HG03060 (cell line): ENCODE results near the gene ATG9B.

Experiments used
- ATAC-seq: cut with Tn5 transposase; IDR thresholded peaks from one replicate; pipeline ENCODE4 v1.9.1; 2021; ENCODE audit warnings: low read depth, moderate number of reproducible peaks; ENCODE audit not compliant: unreplicated experiment

ATG9B gene

GRCh38 chr7:151006590-151007300 is 17.5 kb downstream of the ATG9B start:
- no peak for ATAC-seq

- ATAC-seq, result no peak
These were observed 18.7 kb downstream of the ATG9B start for GRCh38 chr7:151005566-151005965.

DNA sequence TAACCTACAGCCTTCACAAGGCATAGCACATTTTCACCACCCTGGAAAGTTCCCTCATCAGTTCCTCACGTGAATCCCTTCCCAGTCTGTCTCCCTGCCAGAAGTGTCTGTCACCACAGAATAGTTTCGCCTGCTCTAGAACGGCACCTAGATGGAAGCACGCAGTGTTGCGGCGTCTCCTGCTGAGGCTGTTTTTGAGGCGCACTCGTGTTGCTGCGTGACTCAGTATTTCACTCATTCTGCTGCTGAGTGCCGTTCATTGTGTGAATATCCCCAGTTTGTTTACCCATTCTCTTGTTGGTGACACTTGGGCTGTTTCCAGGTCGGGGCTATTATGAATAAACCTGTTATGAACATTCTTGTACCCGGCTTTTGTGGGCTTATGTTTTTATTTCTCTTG is 20.7 kb downstream of the ATG9B start:
- no peak for ATAC-seq

DNA sequence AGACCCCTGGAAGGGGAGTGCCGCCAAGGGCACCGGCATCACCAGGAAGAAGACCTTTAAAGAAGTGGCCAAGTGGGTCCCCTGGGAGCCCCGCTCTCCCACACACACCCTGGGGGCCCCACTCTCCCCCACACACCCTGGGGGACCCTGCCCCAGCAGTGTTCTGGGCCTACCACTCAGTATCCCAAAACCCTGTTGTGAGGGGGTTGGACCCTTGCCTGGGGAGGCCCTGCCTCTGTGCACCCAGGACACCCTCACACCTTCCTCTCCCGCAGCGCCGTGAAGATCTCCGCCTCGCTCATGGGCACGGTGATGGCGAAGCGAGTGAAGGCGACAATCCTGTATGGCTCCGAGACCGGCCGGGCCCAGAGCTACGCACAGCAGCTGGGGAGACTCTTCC is 22.7 kb downstream of the ATG9B start:
- ATAC-seq, result no peak

DNA sequence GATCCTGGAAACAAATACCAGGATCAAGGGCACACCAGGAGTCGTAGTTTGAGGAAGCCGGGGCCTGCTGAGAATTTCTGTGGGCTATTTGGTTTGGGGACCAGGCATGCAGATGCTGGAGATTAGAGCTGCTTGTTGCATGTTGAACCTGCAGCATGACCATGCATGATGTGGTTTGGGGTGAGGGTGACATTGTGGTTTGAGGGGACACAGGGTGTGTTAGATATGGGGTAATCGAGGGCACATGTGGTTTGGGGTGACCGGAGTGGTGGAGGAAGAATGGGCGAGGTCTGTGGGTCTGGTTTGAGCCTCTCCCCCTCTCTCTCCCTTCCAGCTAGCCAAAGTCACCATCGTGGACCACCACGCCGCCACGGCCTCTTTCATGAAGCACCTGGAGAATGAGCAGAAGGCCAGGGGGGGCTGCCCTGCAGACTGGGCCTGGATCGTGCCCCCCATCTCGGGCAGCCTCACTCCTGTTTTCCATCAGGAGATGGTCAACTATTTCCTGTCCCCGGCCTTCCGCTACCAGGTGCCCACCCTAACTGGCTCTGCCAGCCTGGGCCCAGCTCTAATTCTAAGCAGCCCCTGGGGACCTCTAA is 23.3 kb downstream of the ATG9B start:
- ATAC-seq, result no peak

DNA sequence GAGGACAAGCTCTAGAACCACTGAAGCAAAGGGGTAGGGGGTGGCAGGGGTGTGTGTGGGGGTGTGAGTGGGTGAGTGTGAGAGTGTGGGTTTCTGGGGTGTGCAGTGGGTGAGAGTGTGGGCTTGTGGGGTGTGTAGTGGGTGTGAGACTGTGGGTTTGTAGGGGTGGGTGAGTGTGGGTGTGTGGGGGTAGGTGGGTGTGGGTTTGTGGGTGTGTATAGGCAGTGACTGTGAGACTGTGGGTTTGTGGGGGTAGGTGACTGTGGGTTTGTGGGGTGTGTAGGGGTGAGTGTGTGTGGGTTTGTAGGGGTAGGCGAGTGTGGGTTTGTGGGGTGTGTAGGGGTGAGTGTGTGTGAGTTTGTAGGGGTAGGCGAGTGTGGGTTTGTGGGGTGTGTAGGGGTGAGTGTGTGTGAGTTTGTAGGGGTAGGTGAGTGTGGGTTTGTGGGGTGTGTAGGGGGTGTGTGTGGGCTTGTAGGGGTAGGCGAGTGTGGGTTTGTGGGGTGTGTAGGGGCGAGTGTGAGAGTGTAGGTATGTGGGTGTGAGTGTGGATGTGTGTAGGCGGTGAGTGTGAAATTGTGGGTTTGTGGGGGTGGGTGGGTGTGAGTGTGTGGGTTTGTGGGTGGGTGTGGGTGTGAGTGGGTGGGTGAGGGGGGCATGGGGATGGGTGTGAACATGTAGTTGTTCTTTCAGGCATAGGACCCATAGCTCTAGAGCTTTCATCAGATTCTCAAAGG is 24.6 kb downstream of the ATG9B start:
- ATAC-seq, result no peak

DNA sequence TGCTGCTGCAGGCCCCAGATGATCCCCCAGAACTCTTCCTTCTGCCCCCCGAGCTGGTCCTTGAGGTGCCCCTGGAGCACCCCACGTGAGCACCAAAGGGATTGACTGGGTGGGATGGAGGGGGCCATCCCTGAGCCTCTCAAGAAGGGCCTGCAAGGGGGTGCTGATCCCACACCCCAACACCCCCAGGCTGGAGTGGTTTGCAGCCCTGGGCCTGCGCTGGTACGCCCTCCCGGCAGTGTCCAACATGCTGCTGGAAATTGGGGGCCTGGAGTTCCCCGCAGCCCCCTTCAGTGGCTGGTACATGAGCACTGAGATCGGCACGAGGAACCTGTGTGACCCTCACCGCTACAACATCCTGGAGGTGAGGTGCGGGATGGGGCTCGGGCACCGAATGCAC is 25.3 kb downstream of the ATG9B start:
- no peak for ATAC-seq

DNA sequence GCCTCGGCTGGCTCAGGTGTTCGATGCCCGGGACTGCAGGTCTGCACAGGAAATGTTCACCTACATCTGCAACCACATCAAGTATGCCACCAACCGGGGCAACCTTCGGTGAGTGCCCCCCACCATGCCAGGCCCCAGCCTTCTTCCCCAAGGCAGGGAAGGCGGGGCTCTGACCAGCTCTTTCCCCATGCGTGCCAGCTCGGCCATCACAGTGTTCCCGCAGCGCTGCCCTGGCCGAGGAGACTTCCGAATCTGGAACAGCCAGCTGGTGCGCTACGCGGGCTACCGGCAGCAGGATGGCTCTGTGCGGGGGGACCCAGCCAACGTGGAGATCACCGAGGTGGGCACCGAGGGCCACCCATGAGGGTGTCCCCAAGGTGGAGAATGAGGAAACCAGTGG is 26.0 kb downstream of the ATG9B start:
- no peak for ATAC-seq

DNA sequence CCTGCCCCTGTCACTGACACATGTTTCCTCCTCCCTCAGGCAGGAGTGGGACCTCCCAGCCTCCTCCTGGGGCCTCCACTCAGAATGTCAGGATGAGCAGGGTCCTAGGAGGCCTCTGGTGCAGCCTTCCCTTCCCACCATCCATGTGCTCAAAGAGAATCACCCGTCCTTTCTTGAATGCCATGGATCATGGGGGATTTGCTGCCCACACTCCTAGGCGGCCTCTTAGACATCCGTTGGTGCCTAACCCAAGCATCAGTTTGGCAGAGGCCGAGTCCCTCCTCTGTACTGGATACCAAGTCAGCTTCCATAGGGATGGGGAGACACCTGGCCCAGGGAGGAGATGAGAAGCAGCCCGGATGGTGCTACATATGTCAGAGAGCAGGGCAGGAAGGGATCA is 26.5 kb downstream of the ATG9B start:
- no peak for ATAC-seq

DNA sequence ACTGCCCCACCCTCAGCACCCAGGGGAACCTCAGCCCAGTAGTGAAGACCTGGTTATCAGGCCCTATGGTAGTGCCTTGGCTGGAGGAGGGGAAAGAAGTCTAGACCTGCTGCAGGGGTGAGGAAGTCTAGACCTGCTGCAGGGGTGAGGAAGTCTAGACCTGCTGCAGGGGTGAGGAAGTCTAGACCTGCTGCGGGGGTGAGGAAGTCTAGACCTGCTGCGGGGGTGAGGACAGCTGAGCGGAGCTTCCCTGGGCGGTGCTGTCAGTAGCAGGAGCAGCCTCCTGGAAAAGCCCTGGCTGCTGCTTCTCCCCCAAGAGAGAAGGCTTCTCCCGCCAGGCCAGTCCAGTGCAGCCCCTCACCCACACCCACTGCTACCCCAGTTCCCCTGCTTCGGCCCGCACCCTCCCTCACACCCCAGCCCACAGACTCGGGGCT is 27.2 kb downstream of the ATG9B start:
- no peak for ATAC-seq

GRCh38 chr7:150996376-150997074 is 27.8 kb downstream of the ATG9B start:
- ATAC-seq, result no peak

GRCh38 chr7:150994838-150995510 is 29.3 kb downstream of the ATG9B start:
- ATAC-seq, result no peak

- ATAC-seq, result no peak
These were observed 30.0 kb downstream of the ATG9B start for GRCh38 chr7:150994141-150994837.

DNA sequence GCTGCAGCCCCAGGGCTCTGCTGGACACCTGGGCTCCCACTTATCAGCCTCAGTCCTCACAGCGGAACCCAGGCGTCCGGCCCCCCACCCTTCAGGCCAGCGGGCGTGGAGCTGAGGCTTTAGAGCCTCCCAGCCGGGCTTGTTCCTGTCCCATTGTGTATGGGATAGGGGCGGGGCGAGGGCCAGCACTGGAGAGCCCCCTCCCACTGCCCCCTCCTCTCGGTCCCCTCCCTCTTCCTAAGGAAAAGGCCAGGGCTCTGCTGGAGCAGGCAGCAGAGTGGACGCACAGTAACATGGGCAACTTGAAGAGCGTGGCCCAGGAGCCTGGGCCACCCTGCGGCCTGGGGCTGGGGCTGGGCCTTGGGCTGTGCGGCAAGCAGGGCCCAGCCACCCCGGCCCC is 30.8 kb downstream of the ATG9B start:
- no peak for ATAC-seq

- ATAC-seq, result no peak
These were observed 31.4 kb downstream of the ATG9B start for GRCh38 chr7:150992833-150993302.

DNA sequence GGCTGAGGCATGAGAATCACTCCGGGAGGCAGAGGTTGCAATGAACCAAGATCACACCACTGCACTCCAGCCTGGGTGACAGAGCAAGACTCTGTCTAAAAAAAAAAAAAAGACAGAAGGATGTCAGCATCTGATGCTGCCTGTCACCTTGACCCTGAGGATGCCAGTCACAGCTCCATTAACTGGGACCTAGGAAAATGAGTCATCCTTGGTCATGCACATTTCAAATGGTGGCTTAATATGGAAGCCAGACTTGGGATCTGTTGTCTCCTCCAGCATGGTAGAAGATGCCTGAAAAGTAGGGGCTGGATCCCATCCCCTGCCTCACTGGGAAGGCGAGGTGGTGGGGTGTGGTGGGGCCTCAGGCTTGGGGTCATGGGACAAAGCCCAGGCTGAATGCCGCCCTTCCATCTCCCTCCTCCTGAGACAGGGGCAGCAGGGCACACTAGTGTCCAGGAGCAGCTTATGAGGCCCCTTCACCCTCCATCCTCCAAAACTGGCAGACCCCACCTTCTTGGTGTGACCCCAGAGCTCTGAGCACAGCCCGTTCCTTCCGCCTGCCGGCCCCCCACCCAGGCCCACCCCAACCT is 32.1 kb downstream of the ATG9B start:
- ATAC-seq, result no peak

- no peak for ATAC-seq
These were observed 33.7 kb downstream of the ATG9B start, which contains the start of gene NOS3 for GRCh38 chr7:150990416-150991186. NOS3 (plus strand) TSS chr7:150991017; CDS start chr7:150993804, 2,787 bp downstream.

GRCh38 chr7:150989456-150989855 is 34.8 kb downstream of the ATG9B start:
- ATAC-seq, result no peak
